ENCODE data around the gene NTRK1.

NTRK1 gene

DNA sequence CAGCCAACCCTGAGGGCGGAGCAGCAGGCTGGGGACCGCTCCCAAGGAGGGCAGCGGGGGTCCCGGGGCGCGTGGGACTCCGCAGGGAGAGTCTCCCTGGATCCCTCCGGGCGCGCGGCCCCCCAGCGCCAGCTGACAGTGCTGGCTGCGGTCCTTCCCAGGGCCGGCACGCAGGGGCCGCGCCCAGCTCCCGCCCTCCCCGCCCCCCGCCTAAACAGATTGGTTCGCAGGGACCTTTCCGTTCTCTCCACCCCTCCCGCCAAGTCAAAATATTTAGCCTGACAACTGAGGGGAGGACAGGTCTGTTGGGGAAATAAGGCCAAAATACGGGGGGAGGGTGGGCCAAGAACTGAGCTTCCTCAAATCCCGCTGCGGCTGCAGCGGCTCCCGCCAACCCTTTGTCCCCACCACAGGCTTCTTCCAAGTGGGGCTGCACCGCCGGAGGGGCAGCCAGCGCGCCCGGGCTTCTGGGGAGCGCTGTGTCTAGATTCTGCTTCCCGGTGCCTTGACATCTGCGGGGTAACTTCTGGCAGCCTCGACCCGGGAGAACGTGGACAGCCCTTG is 1.6 kb upstream of the NTRK1 start, which contains the start of gene INSRR:
TSS of gene INSRR (minus strand) at position 159 of the 564 bp plus-strand sequence. CDS start 496 bp downstream, outside the sequence.
- DNase-seq, result peak in 1 of 5 donors; percentile 18

DNA sequence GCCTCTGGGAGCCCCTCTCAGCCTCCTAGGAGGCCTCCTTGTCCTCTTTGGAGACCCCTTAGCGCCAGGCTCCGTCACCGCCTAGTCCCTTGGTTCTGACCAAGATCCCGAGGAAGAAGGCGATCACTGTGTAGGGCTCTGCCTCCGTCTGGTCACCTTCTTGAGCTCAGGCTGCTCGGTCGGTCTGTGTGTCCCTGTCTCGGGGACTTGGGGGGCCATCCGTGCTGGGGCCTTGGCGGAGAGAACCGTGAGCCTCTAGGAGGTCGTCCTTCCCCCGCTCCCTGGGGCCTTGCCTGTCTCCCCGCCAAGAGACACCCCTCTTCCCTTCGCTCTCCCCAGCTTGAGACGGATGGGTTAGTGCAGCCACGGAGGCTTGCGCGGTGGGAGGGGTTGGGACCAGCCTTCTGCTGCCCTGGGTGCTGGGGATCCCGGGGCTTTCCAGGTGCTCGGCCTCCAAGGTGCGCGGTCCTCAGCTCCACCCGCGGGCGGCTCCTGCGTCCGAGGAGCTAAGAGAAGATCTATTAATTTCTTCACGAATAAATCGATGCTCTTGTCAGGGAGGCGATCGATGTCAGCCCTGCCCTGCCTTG is 1.0 kb upstream of the NTRK1 start:
- DNase-seq, result peak in 1 of 5 donors; percentile 10

DNA sequence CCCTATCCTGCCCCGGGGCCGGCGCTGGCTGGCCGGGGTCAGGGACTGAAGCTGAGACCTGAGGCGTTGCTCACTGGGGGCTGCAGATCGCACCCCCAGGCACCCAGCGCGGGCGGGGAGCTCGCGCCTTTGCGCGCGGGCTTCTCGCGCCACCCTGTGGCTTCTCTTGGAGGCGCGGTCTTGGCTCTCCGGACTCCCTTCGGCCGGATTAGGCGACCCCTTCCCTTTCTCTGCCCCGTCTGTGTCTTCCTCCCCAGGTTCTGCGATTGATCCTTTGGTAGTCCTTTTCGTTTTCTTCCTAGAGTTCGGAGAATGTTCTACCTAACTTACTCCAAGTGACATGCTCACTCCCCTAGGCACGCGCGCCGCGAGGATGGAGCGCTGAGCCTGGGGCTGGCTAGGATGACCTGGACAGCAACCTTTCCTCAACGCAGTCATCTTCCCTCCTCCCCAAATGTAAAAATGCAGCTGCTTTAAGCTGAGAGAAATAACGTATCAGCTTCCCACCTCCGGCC is 495 bp upstream of the NTRK1 start:
- DNase-seq, result peak in 3 of 5 donors; percentile 31 to 61 (median 40)

DNA sequence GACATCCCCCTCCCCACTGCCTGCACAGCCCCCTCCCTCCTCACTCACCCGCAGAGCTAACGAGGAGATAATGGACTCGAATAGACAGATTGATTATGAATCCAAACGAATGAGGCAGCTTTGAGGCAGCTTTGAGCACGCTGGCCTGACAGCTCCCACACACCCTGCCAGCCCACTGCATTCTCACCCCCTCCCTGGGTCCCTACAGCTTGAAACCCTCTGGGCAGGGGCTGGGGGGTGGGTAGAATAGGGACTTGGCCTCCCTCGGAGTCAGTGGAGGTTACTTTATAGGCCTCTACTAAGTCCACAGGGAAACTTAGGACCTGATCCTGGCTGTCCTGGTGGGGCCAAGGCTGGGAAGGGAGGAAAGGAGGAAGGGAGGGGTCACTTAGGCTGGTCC is 1.9 kb downstream of the NTRK1 start:
- no peak for DNase-seq

DNA sequence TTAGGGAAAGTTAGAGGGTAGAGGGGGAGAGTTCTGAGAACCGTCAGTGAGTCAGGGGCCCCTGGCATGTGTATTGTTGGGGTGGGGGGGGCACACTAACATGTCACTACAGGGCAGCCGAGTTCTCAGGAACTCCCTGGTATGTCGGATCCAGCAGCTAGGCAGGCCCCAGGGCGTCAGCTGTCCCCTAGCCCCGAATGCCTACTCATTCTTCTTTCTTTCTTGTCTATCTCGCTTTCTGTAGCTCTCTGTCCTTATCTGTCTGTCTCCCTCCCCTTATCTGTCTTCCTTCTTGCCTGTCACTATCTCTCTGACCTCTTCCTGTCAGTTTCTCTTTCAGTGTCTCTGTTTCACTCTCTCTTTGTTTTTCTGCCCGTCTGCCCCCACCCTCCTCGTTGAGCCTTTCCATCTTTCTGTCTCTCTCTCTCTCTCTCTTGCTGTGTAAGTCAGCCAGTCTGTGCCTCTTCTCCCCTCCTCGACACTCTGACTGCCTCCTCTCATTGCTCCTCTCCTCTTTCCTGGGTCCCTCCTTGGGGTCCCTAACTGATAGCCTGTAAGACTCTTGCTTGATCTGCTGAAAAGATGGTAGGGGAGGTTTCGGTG is 2.4 kb downstream of the NTRK1 start:
- DNase-seq, result peak in 1 of 5 donors; percentile 55

DNA sequence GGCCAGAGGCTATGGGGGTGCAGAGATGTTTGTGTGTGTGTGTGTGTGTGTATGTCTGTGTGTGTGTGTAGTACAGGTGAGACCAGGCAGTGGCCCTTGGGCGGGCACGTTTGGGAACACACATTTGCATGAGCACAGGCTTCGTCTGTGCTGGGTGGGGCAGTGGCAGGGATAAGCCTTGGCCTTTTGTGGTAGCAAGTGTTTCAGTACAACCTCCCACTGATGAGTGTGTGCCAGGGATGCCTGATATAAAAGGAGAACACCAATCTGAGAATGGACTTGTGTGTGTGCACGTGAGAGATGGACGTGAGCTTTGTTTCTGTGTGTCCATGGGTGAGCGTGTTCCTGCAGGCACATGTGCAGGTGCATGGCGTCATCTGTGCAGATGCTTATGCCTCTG is 3.0 kb downstream of the NTRK1 start:
- DNase-seq, result no peak

DNA sequence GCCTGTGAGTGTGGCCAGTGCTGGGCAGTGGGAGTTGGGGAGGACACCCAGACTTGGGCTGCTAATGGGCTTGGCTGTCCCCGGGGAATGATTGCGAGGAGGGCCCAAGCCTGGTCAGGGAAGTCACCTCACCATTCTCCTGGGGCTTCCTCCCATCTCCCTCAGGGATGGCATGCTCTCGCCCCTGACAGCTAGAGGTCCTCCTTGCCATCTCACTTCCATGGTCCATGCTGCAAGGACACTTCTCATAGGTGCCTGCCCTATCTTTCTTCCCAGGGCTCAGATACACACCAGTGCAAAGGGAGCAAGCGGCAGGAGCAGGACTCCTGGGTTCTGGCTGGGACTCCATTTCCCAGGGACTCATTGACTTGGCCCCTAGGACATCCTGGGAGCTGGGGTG is 4.1 kb downstream of the NTRK1 start:
- DNase-seq, result no peak

DNA sequence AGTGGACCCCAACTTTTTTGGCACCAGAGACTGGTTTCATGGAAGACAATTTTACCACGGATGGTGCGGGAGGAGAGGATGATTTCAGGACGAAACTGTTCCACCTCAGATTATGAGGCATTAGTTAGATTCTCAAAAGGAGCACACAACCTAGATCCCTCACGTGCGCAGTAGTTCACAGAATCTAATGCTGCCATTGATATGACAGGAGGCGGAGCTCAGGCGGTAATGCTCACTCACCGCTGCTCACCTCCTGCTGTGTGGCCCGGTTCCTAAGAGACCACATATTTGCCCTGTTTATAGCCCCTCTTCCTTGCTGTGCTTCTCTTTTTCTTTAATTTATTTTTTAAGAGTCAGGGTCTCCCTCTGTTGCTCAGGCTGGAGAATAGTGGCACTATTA is 4.6 kb downstream of the NTRK1 start:
- no peak for DNase-seq

DNA sequence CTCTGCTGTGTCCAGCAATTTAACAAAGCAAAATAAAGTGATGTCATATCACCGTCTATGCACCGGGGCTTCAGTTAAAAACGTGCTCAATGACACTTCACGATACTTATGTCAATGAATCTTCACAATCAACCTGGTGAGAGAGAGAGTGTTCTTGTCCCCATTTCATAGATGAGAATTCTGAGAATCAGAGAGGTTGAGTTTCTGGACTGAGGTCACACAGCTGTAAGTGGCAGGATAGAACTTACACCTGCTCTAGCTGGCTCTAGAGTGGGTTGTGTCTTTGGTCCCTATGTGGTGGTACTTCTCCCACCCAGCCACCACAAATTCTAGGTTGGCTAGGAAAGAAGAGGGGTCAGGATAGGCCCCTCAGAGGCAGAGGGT is 5.2 kb downstream of the NTRK1 start:
- DNase-seq, result no peak

DNA sequence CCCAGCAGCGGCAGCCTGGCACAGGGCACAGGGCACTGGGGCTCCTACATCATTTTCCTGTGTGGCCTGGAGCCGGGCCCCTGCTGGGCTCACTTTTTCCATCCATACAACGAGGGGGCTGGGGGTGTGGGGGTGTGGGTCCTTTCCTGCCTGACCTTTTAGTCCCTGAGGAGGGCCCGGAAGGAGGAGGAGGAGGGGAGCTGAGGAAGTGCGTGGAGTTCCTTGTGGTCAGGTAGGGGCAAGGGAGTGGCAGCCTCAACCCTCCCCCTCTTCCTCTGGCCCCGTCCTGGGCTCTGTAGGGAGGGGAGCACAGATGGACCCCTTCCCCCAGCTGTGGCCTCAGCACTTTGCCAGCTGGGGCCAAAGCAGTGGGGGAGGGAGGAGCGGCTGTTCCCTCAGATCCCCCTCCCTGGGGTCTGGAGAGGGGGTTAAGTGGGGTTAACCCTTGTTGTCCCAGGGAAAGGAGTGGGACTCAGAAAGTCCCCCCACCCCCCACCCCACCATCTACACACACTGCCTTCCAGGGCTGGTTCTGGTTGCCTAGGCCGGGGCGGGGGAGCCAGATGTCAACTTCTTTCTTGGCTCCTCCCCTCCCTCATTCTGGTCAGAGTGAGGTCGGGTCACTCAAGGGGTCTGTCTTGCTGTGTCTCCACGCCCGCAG is 5.7 kb downstream of the NTRK1 start:
- DNase-seq, result no peak

DNA sequence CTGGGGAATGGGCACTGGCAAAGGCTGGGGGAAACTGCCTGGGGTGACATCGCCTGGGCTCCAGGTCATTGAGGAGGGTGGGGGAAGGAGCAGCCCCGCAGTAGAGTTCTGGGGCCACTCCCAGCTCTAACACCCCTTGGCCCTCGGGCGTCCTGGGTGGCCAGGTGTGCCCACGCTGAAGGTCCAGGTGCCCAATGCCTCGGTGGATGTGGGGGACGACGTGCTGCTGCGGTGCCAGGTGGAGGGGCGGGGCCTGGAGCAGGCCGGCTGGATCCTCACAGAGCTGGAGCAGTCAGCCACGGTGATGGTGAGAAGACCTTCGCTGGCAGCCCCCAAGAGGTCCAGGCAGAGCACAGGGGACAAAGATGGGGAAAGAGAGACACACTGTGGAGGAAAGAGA is 7.7 kb downstream of the NTRK1 start:
- no peak for DNase-seq

DNA sequence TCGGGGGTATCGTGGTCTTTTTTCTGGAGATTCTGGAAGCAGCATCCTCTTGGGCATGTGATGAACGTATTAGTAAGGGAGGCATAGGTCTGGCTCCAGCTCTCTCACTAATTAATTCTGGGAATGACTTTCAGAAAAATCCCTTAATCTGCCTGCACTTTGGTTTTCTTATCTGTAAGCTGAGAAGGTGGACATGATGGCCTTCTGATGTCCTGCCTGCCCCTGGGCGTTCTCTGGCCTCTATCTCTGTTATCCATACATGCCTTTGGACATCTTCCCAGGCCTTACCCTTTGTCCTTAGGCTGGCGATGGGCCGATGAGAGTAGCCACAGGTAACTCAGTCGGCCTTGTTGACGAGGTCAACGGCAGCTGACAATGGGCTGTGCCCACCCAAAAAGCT is 8.8 kb downstream of the NTRK1 start:
- DNase-seq, result no peak

DNA sequence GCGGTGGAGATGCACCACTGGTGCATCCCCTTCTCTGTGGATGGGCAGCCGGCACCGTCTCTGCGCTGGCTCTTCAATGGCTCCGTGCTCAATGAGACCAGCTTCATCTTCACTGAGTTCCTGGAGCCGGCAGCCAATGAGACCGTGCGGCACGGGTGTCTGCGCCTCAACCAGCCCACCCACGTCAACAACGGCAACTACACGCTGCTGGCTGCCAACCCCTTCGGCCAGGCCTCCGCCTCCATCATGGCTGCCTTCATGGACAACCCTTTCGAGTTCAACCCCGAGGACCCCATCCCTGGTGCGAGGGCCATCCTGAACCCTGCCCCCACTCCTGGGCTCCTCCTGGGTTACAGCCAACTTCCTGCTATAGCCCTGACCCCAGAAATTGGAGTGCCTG is 13.0 kb downstream of the NTRK1 start:
- DNase-seq, result no peak

DNA sequence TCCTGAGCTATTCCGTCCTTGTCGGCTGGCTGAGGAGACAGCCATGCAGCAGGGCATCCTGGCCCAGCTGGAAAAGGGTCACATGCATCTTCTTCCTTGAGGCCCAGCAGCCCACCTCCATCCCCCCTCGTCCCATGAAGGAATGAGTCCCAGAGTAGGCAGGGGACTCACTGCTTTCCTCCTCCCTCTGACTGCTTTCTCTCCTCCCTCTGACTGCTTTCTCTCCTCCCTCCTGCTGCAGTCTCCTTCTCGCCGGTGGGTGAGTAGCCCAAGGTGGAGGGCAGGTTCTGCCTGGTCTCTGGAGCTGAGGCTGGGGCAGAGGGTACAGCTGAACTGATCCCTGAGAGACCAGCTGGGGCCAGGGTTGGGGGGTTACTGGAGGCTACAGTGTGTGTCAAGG is 13.5 kb downstream of the NTRK1 start:
- no peak for DNase-seq

DNA sequence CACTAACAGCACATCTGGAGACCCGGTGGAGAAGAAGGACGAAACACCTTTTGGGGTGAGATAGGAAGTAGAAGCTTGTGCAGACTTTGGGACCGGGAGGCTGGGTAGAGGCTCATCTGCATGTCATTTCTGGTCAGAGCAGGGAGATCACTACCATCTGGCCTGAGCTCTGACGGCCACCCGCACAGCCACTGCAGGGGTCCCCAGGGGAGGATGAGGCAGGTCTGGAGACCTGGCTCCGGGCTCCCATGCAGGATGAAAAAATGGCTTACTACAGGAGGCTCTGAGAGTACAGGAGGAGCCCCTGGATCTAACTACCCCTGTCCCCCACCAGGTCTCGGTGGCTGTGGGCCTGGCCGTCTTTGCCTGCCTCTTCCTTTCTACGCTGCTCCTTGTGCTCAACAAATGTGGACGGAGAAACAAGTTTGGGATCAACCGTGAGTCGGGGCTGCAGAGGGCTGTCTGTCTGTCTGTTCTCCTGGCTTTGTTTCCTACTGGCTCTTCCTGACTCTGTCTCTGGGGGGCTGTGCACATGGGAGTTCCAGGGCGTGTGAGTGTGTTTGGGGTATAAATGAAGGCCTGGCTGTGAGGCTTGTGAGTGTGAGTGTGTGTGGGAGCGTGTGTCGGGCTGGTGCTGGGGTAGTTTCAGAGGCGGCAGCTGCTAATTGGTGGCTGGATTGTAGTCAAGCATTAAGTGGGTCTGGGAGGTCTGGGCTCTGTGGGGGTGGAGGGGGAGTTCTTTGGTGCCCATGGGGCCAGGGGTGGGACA is 14.1 kb downstream of the NTRK1 start:
- DNase-seq, result no peak

DNA sequence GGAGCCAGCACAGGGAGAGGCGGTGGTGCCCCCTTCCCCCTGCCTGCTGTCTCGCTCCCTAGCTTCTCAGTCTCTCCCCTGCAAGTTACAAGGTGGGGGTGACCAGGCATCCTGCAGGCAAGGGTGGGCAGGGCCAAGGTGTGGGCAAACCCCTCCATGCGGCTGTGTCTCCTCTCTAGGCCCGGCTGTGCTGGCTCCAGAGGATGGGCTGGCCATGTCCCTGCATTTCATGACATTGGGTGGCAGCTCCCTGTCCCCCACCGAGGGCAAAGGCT is 14.6 kb downstream of the NTRK1 start:
- DNase-seq, result no peak

DNA sequence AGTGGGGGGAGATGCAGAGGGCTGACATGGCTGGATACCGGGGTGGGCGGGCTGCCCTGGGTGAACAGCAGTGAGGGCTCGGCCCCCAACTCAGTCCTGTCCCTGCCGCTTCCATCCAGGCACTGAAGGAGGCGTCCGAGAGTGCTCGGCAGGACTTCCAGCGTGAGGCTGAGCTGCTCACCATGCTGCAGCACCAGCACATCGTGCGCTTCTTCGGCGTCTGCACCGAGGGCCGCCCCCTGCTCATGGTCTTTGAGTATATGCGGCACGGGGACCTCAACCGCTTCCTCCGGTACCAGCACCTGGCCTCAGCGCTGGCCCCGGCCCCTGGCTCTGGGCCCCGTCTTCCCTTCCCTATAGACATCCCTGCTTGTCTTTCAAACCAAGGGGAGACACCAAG is 15.6 kb downstream of the NTRK1 start:
- DNase-seq, result no peak

DNA sequence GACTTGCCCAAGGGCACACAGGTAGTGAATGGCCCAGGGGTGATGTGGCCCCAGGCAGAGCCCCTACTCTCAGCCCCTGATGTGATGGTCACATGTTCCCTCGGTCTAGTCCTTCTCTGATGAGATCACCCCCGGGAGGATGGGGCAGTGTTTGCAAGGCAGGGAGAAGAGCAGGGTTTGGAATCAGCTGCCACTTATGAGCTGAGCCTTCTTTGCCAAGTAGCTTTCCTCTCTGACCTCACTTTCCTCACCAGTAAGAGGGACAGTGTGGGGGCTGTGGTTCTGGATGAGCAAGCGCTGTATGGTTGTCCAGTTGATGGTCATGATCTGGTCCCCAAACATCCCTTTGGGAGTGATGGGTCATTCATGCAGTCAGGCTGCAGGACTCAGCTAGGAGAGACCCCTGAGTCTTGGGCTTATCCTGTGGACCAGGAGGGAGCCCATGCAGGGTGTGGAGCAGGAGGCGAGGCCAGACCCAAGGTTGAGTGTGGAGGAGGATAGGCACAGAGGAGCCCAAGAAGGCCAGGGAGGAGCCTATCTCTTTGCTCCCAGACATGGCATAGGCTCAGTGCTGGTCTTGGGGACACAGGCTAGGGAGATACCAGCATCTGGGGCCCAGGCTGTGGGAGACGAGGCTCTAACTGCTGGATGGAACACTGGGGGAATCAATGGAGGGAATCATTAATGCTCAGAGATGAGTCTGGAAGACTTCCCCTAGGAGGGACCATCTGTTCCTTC is 16.9 kb downstream of the NTRK1 start:
- no peak for DNase-seq

DNA sequence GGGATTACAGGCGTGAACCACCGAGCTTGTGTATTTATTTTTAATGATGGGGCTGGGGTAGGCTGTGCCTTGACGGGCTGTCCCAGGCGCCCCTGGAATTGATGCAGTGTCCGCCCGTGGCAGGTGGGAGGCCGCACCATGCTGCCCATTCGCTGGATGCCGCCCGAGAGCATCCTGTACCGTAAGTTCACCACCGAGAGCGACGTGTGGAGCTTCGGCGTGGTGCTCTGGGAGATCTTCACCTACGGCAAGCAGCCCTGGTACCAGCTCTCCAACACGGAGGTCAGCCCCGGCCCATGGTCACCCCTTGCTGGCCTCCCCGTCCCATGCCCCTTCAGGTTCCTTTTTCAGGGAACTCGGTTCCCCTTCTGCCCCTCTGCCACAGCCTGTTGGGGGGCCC is 19.2 kb downstream of the NTRK1 start:
- DNase-seq, result no peak

DNA sequence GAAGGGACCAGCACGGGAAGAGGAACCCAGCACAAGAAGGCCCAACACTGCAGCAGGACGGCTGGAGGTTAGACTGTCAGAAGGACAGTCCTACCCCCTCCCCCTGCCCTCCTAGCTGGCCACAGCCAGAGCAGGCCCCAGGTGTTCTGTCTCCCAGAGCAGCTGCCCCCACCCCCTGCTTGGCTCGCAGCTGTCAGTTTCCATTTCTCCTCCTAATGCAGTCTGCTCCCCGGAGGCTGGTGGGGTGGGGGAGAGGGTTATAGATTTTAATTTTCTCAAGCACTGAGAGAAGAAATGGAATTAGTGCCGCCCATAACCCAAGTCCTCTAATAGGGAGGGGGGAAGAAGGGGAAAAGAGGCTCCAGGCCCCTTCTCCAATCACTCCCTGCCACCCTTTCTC is 19.8 kb downstream of the NTRK1 start:
- no peak for DNase-seq

DNA sequence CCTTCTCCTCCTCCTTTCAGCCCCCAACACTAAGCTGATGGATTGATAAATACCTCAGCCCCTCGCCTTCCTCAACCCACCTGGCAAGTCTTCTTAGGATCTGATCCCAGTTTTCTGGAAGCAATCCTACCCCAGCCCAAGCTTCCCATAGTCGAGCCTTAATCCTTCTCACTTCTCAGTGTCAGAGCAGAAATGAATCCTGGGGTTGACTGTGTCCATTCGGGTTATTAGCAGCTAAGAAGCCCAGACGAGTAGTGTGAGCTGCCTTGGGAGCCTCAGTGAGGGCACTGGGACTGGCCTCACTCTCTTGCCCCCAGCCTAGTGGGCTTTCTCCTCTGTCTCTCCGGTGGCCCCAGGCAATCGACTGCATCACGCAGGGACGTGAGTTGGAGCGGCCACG is 20.4 kb downstream of the NTRK1 start:
- no peak for DNase-seq

DNA sequence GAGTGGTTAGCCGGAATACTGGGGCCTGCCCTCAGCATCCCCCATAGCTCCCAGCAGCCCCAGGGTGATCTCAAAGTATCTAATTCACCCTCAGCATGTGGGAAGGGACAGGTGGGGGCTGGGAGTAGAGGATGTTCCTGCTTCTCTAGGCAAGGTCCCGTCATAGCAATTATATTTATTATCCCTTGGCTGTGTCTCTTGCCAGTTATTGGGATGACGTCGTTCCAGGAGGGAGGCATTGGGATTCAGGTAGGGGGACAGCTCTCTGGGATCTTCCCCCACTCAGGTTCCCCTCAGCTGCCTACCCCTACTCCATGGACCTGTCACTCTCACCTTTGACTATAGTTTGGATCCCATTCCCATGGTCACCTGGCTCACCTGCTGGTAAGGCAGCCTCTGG is 21.0 kb downstream of the NTRK1 start:
- no peak for DNase-seq

DNA sequence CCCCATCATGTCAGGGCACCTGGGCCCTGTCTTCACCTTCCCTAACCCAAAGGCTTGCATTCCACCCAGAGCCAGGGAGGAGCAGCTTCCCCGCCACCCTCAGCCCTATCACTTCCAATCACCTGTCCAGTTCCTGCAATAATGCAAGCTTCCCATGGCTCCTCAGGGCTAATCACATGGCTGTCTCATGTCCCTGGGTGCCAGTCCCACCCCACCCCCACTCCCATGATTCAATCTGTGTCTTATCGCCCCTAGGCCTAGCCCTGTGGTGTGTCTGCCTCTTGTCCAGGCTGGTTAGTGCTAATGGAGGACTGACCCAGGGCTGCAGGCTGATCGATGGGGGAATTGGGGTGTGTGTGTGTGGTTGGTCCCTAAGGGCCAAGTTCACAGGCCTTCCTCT is 21.9 kb downstream of the NTRK1 start:
- no peak for DNase-seq

Data from T-helper 1 cell (primary cell).